ENCODE measurements around the gene CYB5B. TPM values are rescaled to one million over a fixed set of nuclear protein-coding genes. Genes with fewer than 3 reads are reported as not detected.

Gene CYB5B
- total and polyA plus RNA-seq, 2 donors (not counting 3 experiments of a cell fraction or from before 2014, with no cell fraction given), result 175 to 176 TPM

DNA sequence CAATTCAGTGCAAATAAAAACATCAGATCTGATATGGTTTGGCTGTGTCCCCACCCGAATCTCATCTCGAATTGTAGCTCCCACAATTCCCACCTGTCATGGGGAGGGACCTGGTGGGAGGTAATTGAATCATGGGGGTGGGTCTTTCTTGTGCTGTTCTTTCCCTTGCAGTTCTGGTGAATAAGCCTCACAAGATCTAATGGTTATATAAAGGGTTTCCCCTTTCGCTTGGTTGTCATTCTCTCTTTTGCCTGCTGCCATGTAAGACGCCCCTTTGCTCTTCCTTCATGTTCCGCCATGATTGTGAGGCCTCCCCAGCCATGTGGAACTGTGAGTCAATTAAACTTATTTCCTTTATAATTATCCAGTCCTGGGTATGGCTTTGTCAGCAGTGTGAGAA is 72.5 kb downstream of the CYB5B start:
- Histone ChIP-seq H3K27me3 (ENCODE audit: control insufficient read depth in 2 of 2, insufficient read depth in 2 of 2, low read length in 2 of 2) (peaks cover 0 to 2% of the 10 kb centered on the region in 2 experiments), H3K27ac (ENCODE audit: insufficient read depth, low read depth, low read length) (no peak overlapping the region), H3K4me2 (ENCODE audit: insufficient read depth, low read length) (no peak overlapping the region), H3K9me1 (replicated peaks; ENCODE audit: control insufficient read depth, extremely low read depth, insufficient read depth, low read length) (no peaks in the 10 kb centered on the region), H3K79me2 (ENCODE audit: control insufficient read depth, insufficient read depth, low read length) (no peaks in the 10 kb centered on the region), H3K4me1 (ENCODE audit: control insufficient read depth, extremely low read depth, insufficient read depth, low read length) (no peaks in the 10 kb centered on the region), H3K4me3 (replicated peaks in 1 of 3; ENCODE audit: insufficient read depth in 1 of 3, low read depth in 1 of 3, low read length in 3 of 3) (no peak overlapping the region), H4K20me1 (replicated peaks; ENCODE audit: control insufficient read depth, extremely low read depth, insufficient read depth, low read length) (no peaks in the 10 kb centered on the region), H3K9ac (replicated peaks; ENCODE audit: extremely low read depth, insufficient read depth, low read length) (no peak overlapping the region), H3K9me3 (replicated peaks; ENCODE audit: control insufficient read depth, insufficient read depth, low read length) (no peaks in the 10 kb centered on the region), H3K36me3 (ENCODE audit: control insufficient read depth in 2 of 2, extremely low read depth in 1 of 2, insufficient read depth in 2 of 2, low read length in 2 of 2) (no peaks in the 10 kb centered on the region), H2AFZ (ENCODE audit: low read depth, low read length) (no peak overlapping the region)
- TF ChIP-seq JUN (IDR thresholded peaks at IDR 0.05; ENCODE audit: borderline replicate concordance, insufficient read depth, insufficient read length, low read depth) (no peak), CTCF (IDR thresholded peaks at IDR 0.05; ENCODE audit: extremely low read depth in 1 of 2, insufficient read depth in 1 of 2, low read depth in 1 of 2, low read length in 2 of 2) (no peak), MYC (IDR thresholded peaks at IDR 0.05; ENCODE audit: low read depth, low read length) (no peak), EZH2 (IDR thresholded peaks at IDR 0.05; ENCODE audit: borderline replicate concordance, low read depth, low read length, severe bottlenecking) (no peak), POLR2A (IDR thresholded peaks at IDR 0.05; ENCODE audit: low read depth, low read length) (no peak), MAX (IDR thresholded peaks at IDR 0.05; ENCODE audit: insufficient read depth, insufficient read length) (no peak)
- FAIRE-seq (no peak), DNase-seq (ENCODE audit: low read depth, low spot score) (no peak)
- no TSS peak for BruUV-seq (replicated peaks)
- dilution Hi-C loops (cut with MboI; ENCODE audit: extremely low pct_ligation_motif_present, low sequenced_read_pairs) (no loop called here), intact Hi-C loops (cut with micrococcal nuclease) (loop anchor here (5.0 kb wide), 1 partner anchor 70 kb away; the partner anchor contains the start of gene NFAT5)
- CTCF ChIA-PET, result interaction anchor here (1.1 kb wide), 1 partner anchor 13 kb away, joined by 3 read pairs; no protein-coding TSS in a partner anchor
- POLR2A ChIA-PET, result no interaction called here

Measured in endothelial cell of umbilical vein (primary cell).